NB4 (cell line): Measurements from ENCODE around the gene PPME1.

Experiments
- MYC ChIP-seq: IDR thresholded peaks from 2 replicates; pipeline ENCODE4 v1.6.1; 2011; ENCODE audit warnings: low read depth, low read length
- POLR2A ChIP-seq: IDR thresholded peaks from 2 replicates; pipeline ENCODE4 v1.6.1; 2011; ENCODE audit warnings: mild to moderate bottlenecking; ENCODE audit not compliant: insufficient read length; ENCODE audit errors: extremely low read depth
- TF ChIP-seq, protein P1 (sequence below): IDR thresholded peaks from one replicate; pipeline ENCODE4 v1.5.1; 2012; ENCODE audit warnings: low read depth, low read length
- TF ChIP-seq, protein P2 (sequence below): IDR thresholded peaks from 2 replicates; pipeline ENCODE4 v1.6.1; 2011; ENCODE audit warnings: low read depth, low read length

DNA sequence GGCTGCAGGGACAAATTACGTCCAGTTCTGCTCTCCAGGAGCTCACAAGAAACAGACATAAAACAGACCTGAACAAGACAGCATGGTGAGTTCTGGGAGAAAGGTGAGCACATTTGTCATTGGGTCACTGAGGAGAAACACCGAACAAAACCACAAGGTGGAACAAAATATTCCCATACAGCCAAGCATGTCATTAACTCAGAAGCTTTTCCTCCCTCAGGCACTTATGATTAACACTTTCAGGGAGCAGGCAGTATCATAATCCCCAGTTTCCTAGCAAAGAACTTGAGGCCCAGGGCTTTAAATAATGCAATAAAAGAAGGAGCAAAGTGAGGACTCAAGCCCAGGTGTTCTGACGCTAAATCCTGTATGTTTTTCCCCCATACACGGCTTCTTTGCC is 97.4 kb downstream of the PPME1 start:
- TF ChIP-seq POLR2A: no peak
- no peak for TF ChIP-seq MYC
- TF ChIP-seq, protein P1, sequence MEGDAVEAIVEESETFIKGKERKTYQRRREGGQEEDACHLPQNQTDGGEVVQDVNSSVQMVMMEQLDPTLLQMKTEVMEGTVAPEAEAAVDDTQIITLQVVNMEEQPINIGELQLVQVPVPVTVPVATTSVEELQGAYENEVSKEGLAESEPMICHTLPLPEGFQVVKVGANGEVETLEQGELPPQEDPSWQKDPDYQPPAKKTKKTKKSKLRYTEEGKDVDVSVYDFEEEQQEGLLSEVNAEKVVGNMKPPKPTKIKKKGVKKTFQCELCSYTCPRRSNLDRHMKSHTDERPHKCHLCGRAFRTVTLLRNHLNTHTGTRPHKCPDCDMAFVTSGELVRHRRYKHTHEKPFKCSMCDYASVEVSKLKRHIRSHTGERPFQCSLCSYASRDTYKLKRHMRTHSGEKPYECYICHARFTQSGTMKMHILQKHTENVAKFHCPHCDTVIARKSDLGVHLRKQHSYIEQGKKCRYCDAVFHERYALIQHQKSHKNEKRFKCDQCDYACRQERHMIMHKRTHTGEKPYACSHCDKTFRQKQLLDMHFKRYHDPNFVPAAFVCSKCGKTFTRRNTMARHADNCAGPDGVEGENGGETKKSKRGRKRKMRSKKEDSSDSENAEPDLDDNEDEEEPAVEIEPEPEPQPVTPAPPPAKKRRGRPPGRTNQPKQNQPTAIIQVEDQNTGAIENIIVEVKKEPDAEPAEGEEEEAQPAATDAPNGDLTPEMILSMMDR: no peak
- TF ChIP-seq, protein P2, sequence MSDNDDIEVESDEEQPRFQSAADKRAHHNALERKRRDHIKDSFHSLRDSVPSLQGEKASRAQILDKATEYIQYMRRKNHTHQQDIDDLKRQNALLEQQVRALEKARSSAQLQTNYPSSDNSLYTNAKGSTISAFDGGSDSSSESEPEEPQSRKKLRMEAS: no peak
